ENCODE results near the gene ATG101. TPM values are rescaled to one million over a fixed set of nuclear protein-coding genes. Genes with fewer than 3 reads are reported as not detected.

Gene ATG101
- total RNA-seq, 2 experiments from 2014 or later = 38.0 to 53.9 TPM

DNA sequence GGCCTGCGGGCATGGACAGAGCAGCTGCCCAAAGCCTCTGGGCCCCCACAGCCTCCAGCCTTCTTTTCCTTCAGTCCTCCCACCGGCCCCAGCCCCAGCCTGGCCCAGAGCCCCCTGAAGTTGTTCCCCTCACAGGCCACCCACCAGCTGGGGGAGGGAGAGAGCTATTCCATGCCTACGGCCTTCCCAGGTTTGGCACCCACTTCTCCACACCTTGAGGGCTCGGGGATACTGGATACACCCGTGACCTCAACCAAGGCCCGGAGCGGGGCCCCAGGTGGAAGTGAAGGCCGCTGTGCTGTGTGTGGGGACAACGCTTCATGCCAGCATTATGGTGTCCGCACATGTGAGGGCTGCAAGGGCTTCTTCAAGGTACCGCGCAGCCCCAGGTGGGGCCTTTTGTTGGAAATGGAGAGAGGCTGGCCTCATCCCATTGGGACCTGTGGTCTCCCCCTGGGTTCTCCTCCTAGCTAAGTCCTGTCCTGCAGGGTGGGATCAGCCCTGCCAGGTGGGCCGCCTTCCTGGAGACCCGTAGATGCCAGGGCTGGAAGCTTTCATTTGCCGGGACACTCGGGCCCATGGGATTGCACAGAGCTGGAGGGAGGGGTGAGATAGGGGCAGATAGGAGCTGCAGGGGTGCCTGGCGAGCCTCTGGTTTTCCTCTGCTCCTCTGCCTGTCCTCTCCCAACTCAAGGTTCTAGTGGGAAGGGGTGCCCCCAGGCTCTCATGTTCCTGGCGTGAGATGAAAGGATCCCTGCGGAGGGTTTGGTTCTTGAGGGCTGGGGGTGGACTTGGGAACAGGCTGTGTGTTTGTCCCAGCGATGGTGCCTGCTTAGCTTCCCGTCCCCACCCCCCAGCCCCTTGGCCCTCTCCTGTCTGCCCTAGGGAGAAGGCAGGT, 14.7 kb upstream of the ATG101 start:
- intact Hi-C loops (cut with micrococcal nuclease; ENCODE audit: unreplicated experiment) = no loop called here
- POLR2A ChIA-PET = interaction anchor here (0.5 kb wide), 1 partner anchor 18 kb away, joined by 3 read pairs; no protein-coding TSS in a partner anchor
- Histone ChIP-seq H4K20me1 (ENCODE audit: insufficient read depth, low read length) (no peaks in the 10 kb centered on the region), H3K9me2 (ENCODE audit: insufficient read depth, low read length) (no peaks in the 10 kb centered on the region), H3K79me2 (ENCODE audit: insufficient read depth, low read depth, low read length) (no peaks in the 10 kb centered on the region; the same call in 1 of the 2 replicates), H3K36me3 (ENCODE audit: insufficient read depth, low read length) (peaks cover 32% of the 10 kb centered on the region), H3K9me3 (ENCODE audit: low read length) (no peaks in the 10 kb centered on the region), H3K4me3 (ENCODE audit: low read depth, low read length, poor library complexity, severe bottlenecking) (no peak overlapping the region), H3K4me1 (ENCODE audit: insufficient read depth, low read length, poor library complexity, severe bottlenecking) (peaks cover 45% of the 10 kb centered on the region), H2AFZ (ENCODE audit: low read length) (no peak overlapping the region), H3K27ac (ENCODE audit: low read depth, low read length, poor library complexity, severe bottlenecking) (no peak overlapping the region), H3K4me2 (ENCODE audit: low read length) (no peak overlapping the region)
- no TSS peak for BruUV-seq (replicated peaks)
- TF ChIP-seq EZH2phosphoT487 (IDR thresholded peaks at IDR 0.05; ENCODE audit: borderline replicate concordance, low read depth, low read length) = no peak
- TF ChIP-seq, protein P1, sequence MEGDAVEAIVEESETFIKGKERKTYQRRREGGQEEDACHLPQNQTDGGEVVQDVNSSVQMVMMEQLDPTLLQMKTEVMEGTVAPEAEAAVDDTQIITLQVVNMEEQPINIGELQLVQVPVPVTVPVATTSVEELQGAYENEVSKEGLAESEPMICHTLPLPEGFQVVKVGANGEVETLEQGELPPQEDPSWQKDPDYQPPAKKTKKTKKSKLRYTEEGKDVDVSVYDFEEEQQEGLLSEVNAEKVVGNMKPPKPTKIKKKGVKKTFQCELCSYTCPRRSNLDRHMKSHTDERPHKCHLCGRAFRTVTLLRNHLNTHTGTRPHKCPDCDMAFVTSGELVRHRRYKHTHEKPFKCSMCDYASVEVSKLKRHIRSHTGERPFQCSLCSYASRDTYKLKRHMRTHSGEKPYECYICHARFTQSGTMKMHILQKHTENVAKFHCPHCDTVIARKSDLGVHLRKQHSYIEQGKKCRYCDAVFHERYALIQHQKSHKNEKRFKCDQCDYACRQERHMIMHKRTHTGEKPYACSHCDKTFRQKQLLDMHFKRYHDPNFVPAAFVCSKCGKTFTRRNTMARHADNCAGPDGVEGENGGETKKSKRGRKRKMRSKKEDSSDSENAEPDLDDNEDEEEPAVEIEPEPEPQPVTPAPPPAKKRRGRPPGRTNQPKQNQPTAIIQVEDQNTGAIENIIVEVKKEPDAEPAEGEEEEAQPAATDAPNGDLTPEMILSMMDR (conservative IDR thresholded peaks at IDR 0.05; ENCODE audit: low read length) = no peak
- DNase-seq (ENCODE audit: low spot score) = no peak
- CTCF ChIA-PET (ENCODE audit: unreplicated experiment) = no interaction called here

DNA sequence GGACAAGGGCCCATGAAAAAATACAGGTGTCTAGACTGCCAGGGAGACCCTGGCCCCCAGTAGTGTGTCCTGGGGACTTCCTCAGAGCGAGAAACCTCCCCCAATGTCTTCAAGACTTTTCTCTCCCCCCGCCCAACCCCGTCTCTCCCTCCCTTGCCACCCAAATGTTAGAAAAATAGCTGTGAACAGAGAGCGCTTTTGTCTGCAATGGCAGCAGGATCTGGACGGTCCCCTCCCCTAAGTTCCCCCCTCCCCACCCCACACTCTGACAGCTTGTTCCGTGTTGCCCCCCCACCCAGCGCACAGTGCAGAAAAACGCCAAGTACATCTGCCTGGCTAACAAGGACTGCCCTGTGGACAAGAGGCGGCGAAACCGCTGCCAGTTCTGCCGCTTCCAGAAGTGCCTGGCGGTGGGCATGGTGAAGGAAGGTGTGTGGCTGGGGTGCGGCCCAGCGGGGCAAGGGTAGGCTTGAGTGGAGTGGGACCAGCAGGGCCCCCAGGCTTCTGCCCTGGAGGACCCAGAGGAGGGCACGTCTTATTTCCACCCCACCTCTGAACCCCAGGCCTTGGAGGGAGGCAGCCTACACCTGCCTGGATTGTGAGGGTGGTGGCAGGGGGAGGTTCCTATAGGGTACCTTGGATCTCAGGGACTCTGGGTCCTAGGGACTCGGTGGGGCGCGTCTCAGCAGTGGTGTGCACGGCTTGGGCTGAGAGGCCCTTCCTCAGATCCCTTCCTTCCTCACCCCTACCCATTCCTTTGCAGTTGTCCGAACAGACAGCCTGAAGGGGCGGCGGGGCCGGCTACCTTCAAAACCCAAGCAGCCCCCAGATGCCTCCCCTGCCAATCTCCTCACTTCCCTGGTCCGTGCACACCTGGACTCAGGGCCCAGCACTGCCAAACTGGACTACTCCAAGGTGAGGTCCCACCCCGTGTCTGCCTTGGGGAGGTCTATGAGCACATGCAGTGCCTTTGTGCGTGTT, 13.8 kb upstream of the ATG101 start:
- peaks cover 32% of the 10 kb centered on the region for H3K36me3 ChIP-seq (ENCODE audit: insufficient read depth, low read length)
- peaks cover 40% of the 10 kb centered on the region for H3K4me1 ChIP-seq (ENCODE audit: insufficient read depth, low read length, poor library complexity, severe bottlenecking)
- H3K4me3 ChIP-seq (ENCODE audit: low read depth, low read length, poor library complexity, severe bottlenecking) = no peak overlapping the region
- H3K9me2 ChIP-seq (ENCODE audit: insufficient read depth, low read length) = no peaks in the 10 kb centered on the region
- H3K27ac ChIP-seq (ENCODE audit: low read depth, low read length, poor library complexity, severe bottlenecking) = no peak overlapping the region
- intact Hi-C loops (cut with micrococcal nuclease; ENCODE audit: unreplicated experiment) = no loop called here
- no peaks in the 10 kb centered on the region for H4K20me1 ChIP-seq (ENCODE audit: insufficient read depth, low read length)
- no TSS peak for BruUV-seq (replicated peaks)
- ChIA-PET CTCF (ENCODE audit: unreplicated experiment) (no interaction called here), POLR2A (interaction anchor here (0.5 kb wide), 1 partner anchor 17 kb away, joined by 3 read pairs; no protein-coding TSS in a partner anchor)
- no peak overlapping the region for H3K4me2 ChIP-seq (ENCODE audit: low read length)
- DNase-seq (ENCODE audit: low spot score) = no peak
- TF ChIP-seq EZH2phosphoT487 (IDR thresholded peaks at IDR 0.05; ENCODE audit: borderline replicate concordance, low read depth, low read length) = no peak
- TF ChIP-seq, protein P1 (conservative IDR thresholded peaks at IDR 0.05; ENCODE audit: low read length) = no peak
- no peaks in the 10 kb centered on the region; the same call in 1 of the 2 replicates for H3K79me2 ChIP-seq (ENCODE audit: insufficient read depth, low read depth, low read length)
- no peak overlapping the region for H2AFZ ChIP-seq (ENCODE audit: low read length)
- H3K9me3 ChIP-seq (ENCODE audit: low read length) = no peaks in the 10 kb centered on the region

All from OCI-LY7 (cell line).